Left colon (tissue), 2 donors: ENCODE measurements around the gene GRIA1. TPM values are rescaled to one million over a fixed set of nuclear protein-coding genes. Genes with fewer than 3 reads are reported as not detected.
"Not testable (repeated sequence)": the region's sequence is repeated elsewhere in the genome, so short reads cannot be mapped to it uniquely, and the experiment has no call there.

Experiments used
- ATAC-seq: fragments of 200-7000 bp; cut with Tn5 transposase; one replicate; pipeline ENCODE4 v1.9.1; 2020; ENCODE audit warnings: mild to moderate bottlenecking, moderate library complexity
- DNase-seq, 2 donors: peaks; one replicate each; pipeline ENCODE4 v3.0.0-alpha.2; 2020
- intact Hi-C, 2 donors: fragments of 100-400 bp; cut with DNase I in 1 of 2; cut with micrococcal nuclease in 1 of 2; formaldehyde crosslinking; loops; one replicate each; pipeline versions ENCODE4 v1.11.2 to v1.14.0; 2022; cut with DNase I, micrococcal nuclease
- total RNA-seq, 2 donors: library from RNA; stranded (reverse); fragmentation: NEBNext Ultra II Directional; extraction: Animal tissue kit (Norgen Biotek cat#: 25700); gene quantifications; one replicate each; pipeline ENCODE4 v1.2.1, GENCODE V29; 2021
- donor health status: DM: no; HTN: no; CAD: no.
- donor health status: DM: yes; HTN: yes; CAD: no.

GRIA1 gene
- total RNA-seq, 2 donors from 2014 or later, result 0.20 TPM; not detected in 1

GRCh38 chr5:153835891-153836515 lies 345.5 kb downstream of the GRIA1 start:
- intact Hi-C loops, result no loop called here
- ATAC-seq, result no peak
- DNase-seq, result no peak

DNA sequence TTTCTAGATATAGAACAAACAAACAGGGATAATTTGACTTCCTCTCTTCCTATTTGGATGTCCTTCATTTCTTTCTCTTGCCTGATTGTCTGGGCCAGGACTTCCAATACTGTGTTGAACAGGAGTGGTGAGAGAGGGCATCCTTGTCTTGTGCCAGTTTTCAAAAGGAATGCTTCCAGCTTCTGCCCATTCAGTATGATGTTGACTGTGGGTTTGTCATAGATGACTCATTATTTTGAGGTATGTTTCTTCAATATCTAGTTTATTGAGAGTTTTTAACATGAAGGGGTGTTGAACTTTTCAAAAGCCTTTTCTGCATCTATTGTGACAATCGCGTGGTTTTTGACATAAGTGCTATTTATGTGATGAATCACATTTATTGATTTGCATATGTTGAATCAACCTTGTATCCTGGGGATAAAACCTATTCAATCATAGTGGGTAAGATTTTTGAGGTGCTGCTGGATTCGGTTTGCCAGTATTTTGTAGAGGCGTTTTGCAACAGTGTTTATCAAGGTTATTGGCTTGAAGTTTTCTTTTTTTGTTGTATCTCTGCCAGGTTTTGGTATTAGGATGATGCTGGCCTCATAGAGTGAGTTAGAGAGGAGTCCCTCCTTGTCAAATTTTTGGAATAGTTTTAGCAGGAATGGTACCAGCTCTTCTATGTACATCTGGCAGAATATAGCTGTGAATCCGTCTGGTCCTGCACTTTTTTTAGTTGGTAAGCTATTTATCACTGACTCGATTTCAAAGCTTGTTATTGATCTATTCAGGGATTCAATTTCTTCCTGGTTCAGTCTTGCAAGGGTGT lies 359.0 kb downstream of the GRIA1 start:
- DNase-seq, intact Hi-C loops, ATAC-seq: not testable (repeated sequence)

- no peak for DNase-seq
- intact Hi-C loops, result no loop called here
- ATAC-seq, result no peak
Observed at GRCh38 chr5:153860195-153860886, 369.9 kb downstream of the GRIA1 start.

DNA sequence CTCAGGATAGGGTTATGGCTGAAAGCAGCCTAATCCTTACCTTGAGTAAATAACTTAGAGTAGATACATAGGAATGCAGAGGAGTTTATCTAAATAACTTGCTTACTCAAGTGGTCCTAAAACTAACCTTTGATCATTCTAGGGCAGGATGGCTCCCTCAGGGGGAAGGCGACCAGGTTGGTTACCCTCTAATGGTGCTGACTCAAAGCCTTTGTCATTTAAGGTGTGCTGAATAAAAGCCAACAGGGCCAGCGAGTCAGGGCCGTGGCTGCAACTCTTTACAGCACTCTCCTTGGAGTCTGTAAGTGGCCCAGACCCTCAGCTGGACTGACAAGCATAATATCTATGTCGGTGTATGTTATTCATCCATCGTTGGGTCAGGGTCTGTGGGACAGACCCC lies 372.4 kb downstream of the GRIA1 start:
- ATAC-seq, intact Hi-C loops, DNase-seq: not testable (repeated sequence)
